K562 (cell line): ENCODE data around the gene XRCC3.

Experiments
- ATF1 ChIP-seq, 2 experiments: fragments of 450-650 bp in 1 of 2; IDR thresholded peaks; 2 replicates each; pipeline ENCODE4 v1.6.1; 2016; ENCODE audit warnings: missing compliant biosample characterization in 1 of 2, missing genetic modification characterization in 1 of 2
- EGR1 ChIP-seq: fragments of 450-650 bp; conservative IDR thresholded peaks from 2 replicates; pipeline ENCODE4 v1.6.1; 2017; ENCODE audit warnings: mild to moderate bottlenecking
- TARDBP ChIP-seq: fragments of 450-650 bp; IDR thresholded peaks from 2 replicates; pipeline ENCODE4 v1.6.1; 2016
- U2AF1 ChIP-seq: fragments of 200-400 bp; formaldehyde crosslinking; optimal IDR thresholded peaks from 2 replicates; pipeline ENCODE3; 2017; ENCODE audit warnings: mild to moderate bottlenecking, low read depth, low read length, moderate library complexity
- ZBTB17 ChIP-seq: fragments of 450-650 bp; formaldehyde crosslinking; IDR thresholded peaks from 2 replicates; pipeline ENCODE4 v1.4.0; 2020; ENCODE audit warnings: mild to moderate bottlenecking
- TF ChIP-seq, protein P1 (sequence below), 3 experiments: IDR thresholded peaks in 2 of 3; conservative IDR thresholded peaks in 1 of 3; 2 replicates each; pipeline ENCODE4 v1.5.1; 2011 to 2012; ENCODE audit warnings: low read length in 3 of 3, mild to moderate bottlenecking in 3 of 3, control low read depth in 2 of 3, improper control_type of control experiment in 1 of 3, inconsistent platforms in 1 of 3, low read depth in 1 of 3, mixed read lengths in 1 of 3, moderate library complexity in 1 of 3; ENCODE audit not compliant: insufficient read depth in 2 of 3
- TF ChIP-seq, protein P2 (sequence below): sonication (generic); formaldehyde crosslinking; IDR thresholded peaks from 2 replicates; pipeline ENCODE4 v1.8.1; 2022; ENCODE audit warnings: missing genetic modification reagents

DNA sequence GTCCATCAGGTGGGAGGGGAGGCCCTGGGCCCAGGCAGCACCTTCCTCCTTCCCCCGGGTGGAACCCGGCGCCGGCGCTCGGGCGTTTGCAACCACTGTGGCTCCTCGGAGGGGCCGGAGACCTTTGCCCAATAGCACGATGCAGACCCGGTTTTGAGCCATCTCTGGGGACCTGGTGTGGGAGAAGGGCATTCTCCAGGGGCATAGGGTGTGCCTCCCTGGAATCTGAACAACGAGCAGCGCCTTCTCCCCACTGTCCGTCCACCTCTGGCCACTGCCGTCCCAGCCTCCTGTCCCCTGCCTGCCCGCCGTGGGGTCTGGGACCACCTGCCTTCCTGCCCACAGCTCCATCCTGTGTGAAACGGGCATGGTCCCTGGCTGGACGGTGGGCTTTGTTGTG, 12.9 kb upstream of the XRCC3 start:
- TF ChIP-seq EGR1 (no peak), TARDBP (no peak), ZBTB17 (CRISPR knock-in tag) (no peak), U2AF1 (no peak), ATF1 (CRISPR knock-in tag; IDR thresholded peaks at IDR 0.05) (no peak), ATF1 (tag; IDR thresholded peaks at IDR 0.05) (no peak)
- TF ChIP-seq, protein P1, sequence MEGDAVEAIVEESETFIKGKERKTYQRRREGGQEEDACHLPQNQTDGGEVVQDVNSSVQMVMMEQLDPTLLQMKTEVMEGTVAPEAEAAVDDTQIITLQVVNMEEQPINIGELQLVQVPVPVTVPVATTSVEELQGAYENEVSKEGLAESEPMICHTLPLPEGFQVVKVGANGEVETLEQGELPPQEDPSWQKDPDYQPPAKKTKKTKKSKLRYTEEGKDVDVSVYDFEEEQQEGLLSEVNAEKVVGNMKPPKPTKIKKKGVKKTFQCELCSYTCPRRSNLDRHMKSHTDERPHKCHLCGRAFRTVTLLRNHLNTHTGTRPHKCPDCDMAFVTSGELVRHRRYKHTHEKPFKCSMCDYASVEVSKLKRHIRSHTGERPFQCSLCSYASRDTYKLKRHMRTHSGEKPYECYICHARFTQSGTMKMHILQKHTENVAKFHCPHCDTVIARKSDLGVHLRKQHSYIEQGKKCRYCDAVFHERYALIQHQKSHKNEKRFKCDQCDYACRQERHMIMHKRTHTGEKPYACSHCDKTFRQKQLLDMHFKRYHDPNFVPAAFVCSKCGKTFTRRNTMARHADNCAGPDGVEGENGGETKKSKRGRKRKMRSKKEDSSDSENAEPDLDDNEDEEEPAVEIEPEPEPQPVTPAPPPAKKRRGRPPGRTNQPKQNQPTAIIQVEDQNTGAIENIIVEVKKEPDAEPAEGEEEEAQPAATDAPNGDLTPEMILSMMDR (IDR thresholded peaks at IDR 0.05 in 2 of 3, conservative IDR thresholded peaks at IDR 0.05 in 1 of 3; ENCODE audit: insufficient read depth in 2 of 3, low read depth in 1 of 3, low read length in 3 of 3), result no peak
- TF ChIP-seq, protein P2, sequence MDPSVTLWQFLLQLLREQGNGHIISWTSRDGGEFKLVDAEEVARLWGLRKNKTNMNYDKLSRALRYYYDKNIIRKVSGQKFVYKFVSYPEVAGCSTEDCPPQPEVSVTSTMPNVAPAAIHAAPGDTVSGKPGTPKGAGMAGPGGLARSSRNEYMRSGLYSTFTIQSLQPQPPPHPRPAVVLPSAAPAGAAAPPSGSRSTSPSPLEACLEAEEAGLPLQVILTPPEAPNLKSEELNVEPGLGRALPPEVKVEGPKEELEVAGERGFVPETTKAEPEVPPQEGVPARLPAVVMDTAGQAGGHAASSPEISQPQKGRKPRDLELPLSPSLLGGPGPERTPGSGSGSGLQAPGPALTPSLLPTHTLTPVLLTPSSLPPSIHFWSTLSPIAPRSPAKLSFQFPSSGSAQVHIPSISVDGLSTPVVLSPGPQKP (CRISPR knock-in tag), result no peak
